NCI-H1930 (cell line): ENCODE results near the gene COL21A1.
"Not testable (repeated sequence)": the region's sequence is repeated elsewhere in the genome, so short reads cannot be mapped to it uniquely, and the experiment has no call there.

ENCODE experiments used
- DNase-seq, 2 experiments: peaks; one replicate each; lab custom pipeline; 2025; lab: John Stamatoyannopoulos, UW

COL21A1 gene

GRCh38 chr6:56246881-56247653 is at the start of gene COL21A1:
COL21A1 (minus strand) TSS chr6:56247580; CDS start chr6:56182618, 64,962 bp downstream.
- no peak for DNase-seq

- DNase-seq, result no peak
Measured at GRCh38 chr6:56293781-56294180, 46.4 kb upstream of the COL21A1 start.

- peak; percentile 14 to 29 for DNase-seq
Measured at GRCh38 chr6:56292505-56293181, 45.3 kb upstream of the COL21A1 start.

- no peak for DNase-seq
Measured at GRCh38 chr6:56291302-56291917, 44.0 kb upstream of the COL21A1 start.

- DNase-seq, result no peak
Measured at GRCh38 chr6:56289721-56290120, 42.3 kb upstream of the COL21A1 start.

GRCh38 chr6:56288347-56288746 is 41.0 kb upstream of the COL21A1 start:
- DNase-seq, result no peak

GRCh38 chr6:56282391-56282790 is 35.0 kb upstream of the COL21A1 start:
- DNase-seq, result no peak

- no peak for DNase-seq
Measured at GRCh38 chr6:56280126-56280525, 32.7 kb upstream of the COL21A1 start.

- no peak for DNase-seq
Measured at GRCh38 chr6:56279331-56280080, 32.1 kb upstream of the COL21A1 start.

- DNase-seq, result peak; percentile 70 to 83
Measured at GRCh38 chr6:56278171-56278591, 30.8 kb upstream of the COL21A1 start.

- no peak for DNase-seq
Measured at GRCh38 chr6:56270812-56271441, 23.5 kb upstream of the COL21A1 start.

- no peak for DNase-seq
Measured at GRCh38 chr6:56268266-56268665, 20.9 kb upstream of the COL21A1 start.

- no peak for DNase-seq
Measured at GRCh38 chr6:56266011-56266410, 18.6 kb upstream of the COL21A1 start.

GRCh38 chr6:56263596-56264315 is 16.4 kb upstream of the COL21A1 start:
- no peak for DNase-seq

GRCh38 chr6:56260593-56260992 is 13.2 kb upstream of the COL21A1 start:
- DNase-seq, result not testable (repeated sequence)

GRCh38 chr6:56259234-56260077 is 12.1 kb upstream of the COL21A1 start:
- DNase-seq, result no peak

GRCh38 chr6:56255349-56255748 is 8.0 kb upstream of the COL21A1 start:
- DNase-seq, result no peak

GRCh38 chr6:56250266-56250665 is 2.9 kb upstream of the COL21A1 start:
- DNase-seq, result no peak

- DNase-seq, result no peak
Measured at GRCh38 chr6:56247654-56248122, 308 bp upstream of the COL21A1 start.

GRCh38 chr6:56246541-56246880 is 869 bp downstream of the COL21A1 start:
- DNase-seq, result no peak
